Esophagus muscularis mucosa (tissue), 4 donors: ENCODE data around the gene EPHB1.

ENCODE experiments used
- EP300 ChIP-seq: sonication (generic); formaldehyde crosslinking; IDR thresholded peaks from one replicate; pipeline ENCODE4 v1.6.1; 2017; ENCODE audit warnings: antibody characterized with exemption
- POLR2A ChIP-seq: fragments of 450-650 bp; IDR thresholded peaks from one replicate; pipeline ENCODE4 v1.6.1; 2017; ENCODE audit warnings: antibody characterized with exemption, moderate library complexity, mild to moderate bottlenecking, low read depth
- POLR2AphosphoS5 ChIP-seq, 2 donors: sonication (generic); formaldehyde crosslinking; IDR thresholded peaks; one replicate each; pipeline ENCODE4 v1.6.1; 2017; ENCODE audit warnings: antibody characterized with exemption in 2 of 2
- TF ChIP-seq, protein P1 (sequence below), 3 experiments: fragments of 200-600 bp in 2 of 3; fragments of 450-650 bp in 1 of 3; sonication (generic) in 2 of 3; IDR thresholded peaks; one replicate each; pipeline ENCODE4 v1.5.1; 2017 to 2019; ENCODE audit warnings: antibody characterized with exemption in 3 of 3, mild to moderate bottlenecking in 2 of 3, moderate library complexity in 1 of 3

DNA sequence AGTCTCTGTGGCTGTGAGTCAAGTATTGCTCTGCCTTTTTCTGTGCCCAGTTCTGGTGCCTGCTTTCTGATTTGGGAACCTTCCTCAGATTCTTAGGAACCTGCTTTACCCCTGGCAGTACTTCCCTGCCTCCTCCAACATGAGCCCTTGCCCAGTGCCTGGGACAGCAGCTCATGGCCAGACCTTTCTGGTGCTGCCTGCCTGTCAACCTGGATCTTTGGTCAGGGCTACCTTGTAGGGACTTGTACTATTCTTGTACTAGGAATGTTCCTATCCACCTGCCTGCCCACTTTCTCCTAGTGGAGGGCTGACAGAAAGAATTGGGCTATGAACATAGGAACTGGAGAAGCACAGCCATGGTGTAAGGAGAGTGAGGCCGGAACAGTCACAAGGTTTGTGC lies 28.8 kb upstream of the EPHB1 start:
- TF ChIP-seq POLR2A (no peak), EP300 (no peak), POLR2AphosphoS5 (IDR thresholded peaks at IDR 0.05) (no peak)
- TF ChIP-seq, protein P1, sequence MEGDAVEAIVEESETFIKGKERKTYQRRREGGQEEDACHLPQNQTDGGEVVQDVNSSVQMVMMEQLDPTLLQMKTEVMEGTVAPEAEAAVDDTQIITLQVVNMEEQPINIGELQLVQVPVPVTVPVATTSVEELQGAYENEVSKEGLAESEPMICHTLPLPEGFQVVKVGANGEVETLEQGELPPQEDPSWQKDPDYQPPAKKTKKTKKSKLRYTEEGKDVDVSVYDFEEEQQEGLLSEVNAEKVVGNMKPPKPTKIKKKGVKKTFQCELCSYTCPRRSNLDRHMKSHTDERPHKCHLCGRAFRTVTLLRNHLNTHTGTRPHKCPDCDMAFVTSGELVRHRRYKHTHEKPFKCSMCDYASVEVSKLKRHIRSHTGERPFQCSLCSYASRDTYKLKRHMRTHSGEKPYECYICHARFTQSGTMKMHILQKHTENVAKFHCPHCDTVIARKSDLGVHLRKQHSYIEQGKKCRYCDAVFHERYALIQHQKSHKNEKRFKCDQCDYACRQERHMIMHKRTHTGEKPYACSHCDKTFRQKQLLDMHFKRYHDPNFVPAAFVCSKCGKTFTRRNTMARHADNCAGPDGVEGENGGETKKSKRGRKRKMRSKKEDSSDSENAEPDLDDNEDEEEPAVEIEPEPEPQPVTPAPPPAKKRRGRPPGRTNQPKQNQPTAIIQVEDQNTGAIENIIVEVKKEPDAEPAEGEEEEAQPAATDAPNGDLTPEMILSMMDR (IDR thresholded peaks at IDR 0.05) = no peak
